NCI-H774 (cell line): ENCODE results near the gene FRMD1.
A peak's percentile ranks its signal among the peaks of the same experiment; 100 is the strongest.
"Not testable (repeated sequence)": the region's sequence is repeated elsewhere in the genome, so short reads cannot be mapped to it uniquely, and the experiment has no call there.

Source experiments
- DNase-seq: peaks from one replicate; lab custom pipeline; 2025; lab: John Stamatoyannopoulos, UW

FRMD1 gene

GRCh38 chr6:168078175-168078942, 653 bp downstream of the FRMD1 start:
- DNase-seq = no peak

GRCh38 chr6:168077401-168077800, 1.6 kb downstream of the FRMD1 start:
- not testable (repeated sequence) for DNase-seq

DNA sequence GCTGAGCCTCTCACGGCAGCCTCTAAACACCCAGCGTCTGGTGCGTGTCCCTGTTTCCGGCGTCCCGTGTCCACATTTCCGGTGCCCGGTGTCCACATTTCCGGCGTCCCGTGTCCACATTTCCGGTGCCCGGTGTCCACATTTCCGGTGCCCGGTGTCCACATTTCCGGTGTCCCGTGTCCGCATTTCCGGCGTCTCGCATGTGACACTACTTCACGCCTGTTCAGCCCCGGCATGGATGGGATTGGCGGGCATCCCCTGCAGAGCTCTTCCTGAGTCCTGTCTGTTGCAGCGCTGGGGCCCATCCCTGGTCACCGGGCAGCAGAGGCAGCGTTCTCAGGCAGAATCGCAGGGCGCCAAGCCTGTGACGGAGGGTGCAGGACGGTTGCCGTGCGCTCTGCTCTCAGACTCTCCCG, 3.2 kb downstream of the FRMD1 start:
- DNase-seq = no peak

GRCh38 chr6:168075216-168075615, 3.8 kb downstream of the FRMD1 start:
- no peak for DNase-seq

- no peak for DNase-seq
Measured at GRCh38 chr6:168073937-168074730, 4.9 kb downstream of the FRMD1 start.

GRCh38 chr6:168072730-168073129, 6.3 kb downstream of the FRMD1 start:
- no peak for DNase-seq

- DNase-seq = no peak
Measured at GRCh38 chr6:168072261-168072660, 6.8 kb downstream of the FRMD1 start.

DNA sequence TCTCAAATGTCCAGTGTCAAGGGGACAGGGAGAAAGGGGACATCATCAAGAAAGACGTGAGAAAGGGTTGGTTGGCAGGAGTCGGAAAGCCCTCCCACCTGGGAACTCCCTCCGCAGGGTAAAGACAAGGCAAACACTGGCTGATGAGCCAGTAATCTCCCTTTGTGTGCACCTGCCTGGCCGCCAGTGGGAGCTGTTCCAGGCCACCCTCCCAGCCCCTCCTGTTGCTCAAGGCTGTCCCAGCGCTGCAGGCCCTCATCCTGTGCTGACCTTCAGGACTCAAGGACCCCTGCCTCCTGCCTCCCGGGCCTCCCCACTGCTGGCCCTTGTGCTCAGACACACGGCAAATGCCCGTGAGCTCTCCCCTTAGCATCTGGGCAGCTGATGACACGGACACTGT, 7.4 kb downstream of the FRMD1 start:
- DNase-seq = no peak

DNA sequence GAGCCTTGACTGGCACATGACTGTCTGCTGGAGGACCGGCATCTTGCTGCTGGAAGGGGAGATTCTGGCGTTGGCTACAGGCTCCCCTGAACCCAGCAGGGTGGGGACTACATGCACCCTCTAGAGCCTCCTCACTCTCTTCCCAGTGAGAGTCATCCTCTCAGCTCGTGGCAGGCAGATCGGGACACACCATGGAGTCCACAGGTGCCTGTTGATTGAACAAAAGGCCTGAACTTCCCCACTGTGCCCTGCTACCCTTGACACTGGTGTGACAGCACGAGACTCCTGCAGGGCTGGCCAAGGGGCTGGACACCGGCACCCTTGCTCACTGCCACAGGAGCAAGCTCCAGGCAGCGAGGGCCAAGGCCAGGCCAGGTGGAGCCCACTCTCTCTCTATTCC, 8.2 kb downstream of the FRMD1 start:
- no peak for DNase-seq

DNA sequence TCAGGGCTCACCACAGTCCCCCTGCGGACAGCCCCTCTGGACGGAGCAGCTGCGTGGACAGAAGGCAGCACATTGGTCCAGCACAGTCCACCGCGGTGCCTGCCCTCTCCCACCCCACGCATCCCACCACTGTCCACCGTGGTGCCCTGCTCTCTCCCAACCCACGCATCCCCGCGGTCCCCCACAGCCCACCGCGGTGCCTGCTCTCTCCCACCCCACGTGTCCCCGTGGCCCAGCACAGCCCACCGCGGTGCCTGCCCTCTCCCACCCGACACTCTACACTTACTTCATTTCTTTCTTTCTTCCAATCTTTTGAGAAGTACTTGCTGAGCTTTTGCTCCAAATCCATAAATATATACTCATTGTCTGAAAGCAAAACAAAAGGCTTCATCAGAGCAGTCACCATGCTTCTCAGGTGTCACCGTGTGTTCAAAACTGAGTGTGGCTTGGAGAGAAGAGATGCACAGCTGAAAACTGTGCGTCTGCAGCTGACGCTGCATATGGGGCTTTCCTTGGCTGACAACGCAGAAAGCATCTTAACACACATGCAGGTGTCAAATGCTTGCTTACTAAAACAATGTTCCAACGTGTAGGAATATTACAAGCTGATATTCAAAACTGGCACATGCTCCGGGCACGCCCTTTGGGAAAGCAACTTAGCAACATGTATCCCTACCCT, 11.8 kb downstream of the FRMD1 start:
- DNase-seq = no peak

DNA sequence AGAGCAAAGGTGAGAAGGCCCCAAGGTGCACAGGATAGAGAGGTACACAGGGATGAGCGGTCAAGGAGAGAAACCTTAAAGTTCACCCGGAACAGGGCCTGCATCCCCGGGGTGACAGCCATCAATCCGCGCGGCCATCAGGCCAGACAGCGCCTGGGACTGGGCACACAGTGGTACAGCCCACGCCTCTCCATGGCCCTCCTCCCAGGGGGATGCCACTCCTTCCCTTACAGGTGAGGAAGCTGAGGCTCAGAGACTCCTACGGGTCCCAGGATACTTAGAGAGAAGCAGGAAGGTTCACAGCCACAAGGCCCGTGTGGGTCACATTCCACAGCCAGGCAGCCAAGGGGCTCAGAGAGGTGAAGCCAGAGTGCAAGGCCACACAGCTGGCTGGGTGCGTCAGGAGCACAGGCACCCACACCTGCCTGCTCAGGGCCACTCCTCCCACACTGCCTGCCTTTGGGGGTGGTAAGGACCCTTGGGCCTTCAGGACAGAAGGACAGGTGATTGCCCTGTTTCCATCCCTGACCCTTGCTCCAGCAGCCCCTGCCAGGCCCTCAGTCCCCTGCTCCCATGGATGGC, 14.7 kb downstream of the FRMD1 start:
- no peak for DNase-seq

DNA sequence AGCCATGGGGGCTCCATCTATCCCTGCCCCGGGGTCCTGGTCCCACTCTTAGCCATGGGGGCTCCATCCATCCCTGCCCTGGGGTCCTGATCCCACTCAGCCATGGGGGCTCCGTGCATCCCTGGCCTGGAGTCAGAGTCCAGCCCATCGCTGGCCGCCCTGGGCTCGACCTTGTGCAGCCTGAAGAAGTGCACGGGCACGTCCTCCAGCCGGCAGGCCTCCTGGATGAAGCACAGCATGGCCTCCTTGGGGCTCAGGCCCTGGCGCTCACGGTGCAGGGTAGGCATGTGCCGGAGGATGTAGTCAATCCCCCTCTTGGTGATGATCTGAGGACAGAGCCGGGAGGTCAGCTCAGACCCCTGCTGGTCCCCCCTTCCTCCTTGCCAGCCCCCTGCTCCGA, 15.6 kb downstream of the FRMD1 start:
- no peak for DNase-seq

- no peak for DNase-seq
Measured at GRCh38 chr6:168062346-168063289, 16.4 kb downstream of the FRMD1 start.

GRCh38 chr6:168061269-168062210, 17.5 kb downstream of the FRMD1 start:
- DNase-seq = peak; percentile 99

DNA sequence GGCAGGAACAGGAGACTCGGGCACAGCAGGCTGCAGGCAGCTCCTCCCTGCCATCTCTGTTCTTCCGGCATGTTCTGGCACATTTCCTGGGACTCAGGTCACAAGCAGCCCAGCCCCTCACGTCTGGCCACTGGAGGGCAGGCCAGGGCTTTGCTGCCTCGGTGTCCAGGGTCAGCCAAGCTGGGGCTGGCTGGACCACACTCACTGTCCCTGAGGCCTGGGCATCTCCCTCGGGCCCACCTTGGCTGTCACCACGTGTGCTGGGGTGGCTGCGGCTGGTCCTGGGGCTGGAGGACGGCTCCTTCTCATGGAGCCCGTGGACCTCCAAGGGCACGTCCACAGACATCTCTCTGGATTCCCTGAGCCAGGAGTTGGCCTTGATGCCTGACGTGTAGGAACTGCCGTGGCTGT, 18.5 kb downstream of the FRMD1 start:
- peak; percentile 64 for DNase-seq

DNA sequence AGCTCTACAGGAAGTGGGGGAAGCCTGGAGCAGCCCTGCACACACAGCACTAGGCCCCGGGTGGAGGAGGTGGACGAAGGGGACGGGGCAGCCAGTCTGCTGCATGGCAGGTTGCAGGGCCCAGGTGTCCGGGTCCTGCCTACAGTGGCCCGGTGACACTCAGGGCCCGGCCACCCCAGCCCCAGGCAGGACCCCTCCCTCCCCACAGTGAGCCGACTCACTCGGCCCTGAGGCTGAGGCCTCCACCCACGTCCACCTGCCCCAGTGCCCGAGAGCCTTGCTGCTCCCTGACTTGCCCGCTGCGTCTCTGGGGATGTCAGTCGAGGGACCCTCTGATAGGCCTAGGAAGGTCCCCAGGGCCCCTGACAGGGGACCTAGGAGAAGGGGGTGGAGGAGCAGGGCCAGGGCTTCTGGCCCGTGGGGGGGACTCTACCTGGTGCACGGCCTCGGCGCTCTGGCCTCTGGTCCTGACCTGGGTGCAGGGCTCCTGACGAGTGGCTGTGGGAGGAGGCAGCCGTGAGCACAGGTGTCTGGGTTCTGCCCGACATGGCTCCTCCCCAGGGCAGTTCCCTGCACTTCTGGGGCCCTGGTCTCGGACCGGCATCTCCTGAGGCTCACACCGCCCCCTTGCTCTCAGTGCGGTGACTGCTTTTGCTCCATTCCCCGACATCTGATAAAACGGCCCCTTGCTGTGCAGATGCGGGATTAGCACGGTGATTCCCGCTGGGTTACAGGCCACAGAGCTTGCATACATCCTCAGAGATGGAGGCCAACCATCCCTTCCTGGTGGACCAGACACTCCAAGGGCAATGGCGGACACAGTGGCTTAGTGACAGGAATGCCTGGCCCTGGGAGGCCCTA, 20.1 kb downstream of the FRMD1 start:
- DNase-seq = no peak

DNA sequence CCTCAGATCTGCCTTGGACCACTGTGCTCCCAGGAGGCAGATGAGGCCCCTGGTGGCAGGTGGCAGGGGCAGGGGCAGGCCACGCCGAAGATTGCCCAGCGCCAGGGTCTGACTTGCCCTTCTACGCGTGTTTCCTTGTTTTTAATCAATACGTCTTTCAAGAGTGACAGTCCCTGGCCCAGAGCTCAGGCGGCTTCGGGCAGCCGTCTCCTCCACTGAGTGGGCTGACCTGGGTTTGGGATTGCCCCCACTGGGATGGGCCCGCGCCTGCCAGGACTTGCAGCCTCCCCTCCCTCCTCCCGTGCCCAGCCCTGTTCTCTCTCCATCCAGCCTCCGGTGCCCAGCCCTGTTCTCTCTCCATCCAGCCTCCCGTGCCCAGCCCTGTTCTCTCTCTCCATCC, 21.2 kb downstream of the FRMD1 start:
- DNase-seq = no peak

GRCh38 chr6:168056892-168057527, 22.0 kb downstream of the FRMD1 start:
- no peak for DNase-seq
